ENCODE results near the gene SHC2.

Gene SHC2

GRCh38 chr19:403221-404027, 57.4 kb downstream of the SHC2 start:
- no peak overlapping the region for H3K4me3 ChIP-seq (replicated peaks; ENCODE audit: low read depth, low read length)
- DNase-seq (ENCODE audit: extremely low read depth, low read depth): no peak
- no peak for TF ChIP-seq CTCF (IDR thresholded peaks at IDR 0.05; ENCODE audit: low read depth, low read length, missing control alignments)

- DNase-seq (ENCODE audit: extremely low read depth, low read depth): no peak
- H3K4me3 ChIP-seq (replicated peaks; ENCODE audit: low read depth, low read length): no peak overlapping the region
- no peak for TF ChIP-seq CTCF (IDR thresholded peaks at IDR 0.05; ENCODE audit: low read depth, low read length, missing control alignments)
These were observed 58.0 kb downstream of the SHC2 start for GRCh38 chr19:402786-403185.

- no peak overlapping the region for H3K4me3 ChIP-seq (replicated peaks; ENCODE audit: low read depth, low read length)
- no peak for TF ChIP-seq CTCF (IDR thresholded peaks at IDR 0.05; ENCODE audit: low read depth, low read length, missing control alignments)
- DNase-seq (ENCODE audit: extremely low read depth, low read depth): no peak
These were observed 58.8 kb downstream of the SHC2 start for GRCh38 chr19:401866-402511.

- DNase-seq (ENCODE audit: extremely low read depth, low read depth): no peak
- no peak overlapping the region for H3K4me3 ChIP-seq (replicated peaks; ENCODE audit: low read depth, low read length)
- TF ChIP-seq CTCF (IDR thresholded peaks at IDR 0.05; ENCODE audit: low read depth, low read length, missing control alignments): no peak
These were observed 59.6 kb downstream of the SHC2 start for GRCh38 chr19:400976-401865.

GRCh38 chr19:399370-399769, 61.5 kb downstream of the SHC2 start:
- no peak for DNase-seq (ENCODE audit: extremely low read depth, low read depth)
- H3K4me3 ChIP-seq (replicated peaks; ENCODE audit: low read depth, low read length): no peak overlapping the region
- no peak for TF ChIP-seq CTCF (IDR thresholded peaks at IDR 0.05; ENCODE audit: low read depth, low read length, missing control alignments)

- TF ChIP-seq CTCF (IDR thresholded peaks at IDR 0.05; ENCODE audit: low read depth, low read length, missing control alignments): no peak
- no peak overlapping the region for H3K4me3 ChIP-seq (replicated peaks; ENCODE audit: low read depth, low read length)
- no peak for DNase-seq (ENCODE audit: extremely low read depth, low read depth)
These were observed 62.1 kb downstream of the SHC2 start for GRCh38 chr19:398719-399118.
